Cortex of kidney (tissue), 1 donor: ENCODE results near the gene ZHX3.

Experiments
- DNase-seq: peaks from one replicate; lab custom pipeline; 2025; lab: John Stamatoyannopoulos, UW

ZHX3 gene

DNA sequence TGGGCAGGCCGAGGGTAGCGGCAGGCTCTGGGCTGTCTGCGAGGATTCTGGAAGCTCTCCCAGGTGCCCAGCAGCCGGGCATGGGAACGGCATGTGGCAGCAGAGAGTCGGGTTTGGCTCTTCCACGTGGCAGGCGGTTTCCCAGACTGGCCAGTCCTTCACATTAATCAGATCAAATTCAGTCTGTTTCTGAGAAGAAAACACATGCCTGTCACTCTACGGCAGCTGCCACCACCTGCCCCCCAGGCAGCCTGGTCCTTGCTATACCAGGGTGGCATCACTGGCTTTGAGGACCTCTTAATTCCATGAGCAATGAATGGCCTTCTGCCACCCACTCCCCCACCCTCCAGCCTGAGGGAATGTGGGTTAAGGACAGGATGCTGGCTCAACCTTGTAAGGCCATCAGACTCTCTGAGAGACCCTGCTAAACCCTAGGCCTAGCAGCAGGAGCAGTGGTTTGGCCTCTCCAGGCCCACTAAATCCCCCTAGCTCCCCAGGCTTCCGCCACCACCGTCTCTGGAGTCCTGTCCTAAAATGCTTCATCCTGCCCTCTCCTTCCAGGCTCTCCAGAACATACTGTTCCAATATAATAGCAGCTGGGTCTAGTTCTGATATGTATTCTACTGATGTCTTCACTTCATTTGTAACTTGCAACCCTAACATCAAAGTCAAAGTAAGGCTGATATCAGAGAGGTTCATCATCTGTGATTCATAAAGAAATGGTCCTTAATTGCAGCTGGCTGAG, 132.3 kb downstream of the ZHX3 start:
- DNase-seq, result no peak

DNA sequence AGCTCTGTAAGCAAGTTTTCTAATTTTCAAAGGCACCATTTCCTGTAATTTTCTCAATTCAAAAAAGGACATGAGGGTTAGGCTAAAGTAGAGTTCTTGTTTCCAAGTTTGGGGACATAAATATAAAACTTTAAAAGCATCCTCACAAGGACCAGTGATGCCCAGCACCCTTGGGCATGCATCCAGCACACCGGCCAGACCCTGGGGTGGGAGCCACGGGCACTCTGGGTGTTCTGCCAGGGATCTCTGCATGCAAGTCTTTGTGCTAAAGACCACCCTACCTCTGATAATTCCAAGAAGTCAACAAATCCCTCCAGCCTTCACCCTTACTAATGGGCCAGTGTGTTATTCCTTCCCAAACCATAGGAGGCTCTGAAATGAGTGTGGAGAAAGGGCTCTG, 133.7 kb downstream of the ZHX3 start:
- DNase-seq, result no peak

DNA sequence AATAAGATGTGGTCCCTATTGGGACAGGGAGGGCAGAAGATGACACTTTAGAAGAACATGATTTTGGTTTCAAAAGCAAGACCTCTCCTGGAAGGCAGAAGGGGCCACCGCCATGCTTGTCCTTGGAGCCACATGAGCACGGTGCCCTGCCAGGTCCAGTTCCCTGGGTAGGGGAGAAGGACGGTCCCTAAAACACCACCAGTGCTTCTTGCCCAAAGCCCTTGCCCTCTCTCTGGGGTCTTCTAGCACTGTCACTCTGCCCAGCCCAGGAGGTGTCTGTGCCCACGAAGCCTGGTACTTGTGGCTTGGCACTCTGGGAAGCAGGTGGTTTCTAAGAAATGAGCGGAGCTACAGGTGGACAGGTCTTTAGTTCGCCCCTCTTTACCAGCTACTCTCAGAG, 134.1 kb downstream of the ZHX3 start:
- no peak for DNase-seq

DNA sequence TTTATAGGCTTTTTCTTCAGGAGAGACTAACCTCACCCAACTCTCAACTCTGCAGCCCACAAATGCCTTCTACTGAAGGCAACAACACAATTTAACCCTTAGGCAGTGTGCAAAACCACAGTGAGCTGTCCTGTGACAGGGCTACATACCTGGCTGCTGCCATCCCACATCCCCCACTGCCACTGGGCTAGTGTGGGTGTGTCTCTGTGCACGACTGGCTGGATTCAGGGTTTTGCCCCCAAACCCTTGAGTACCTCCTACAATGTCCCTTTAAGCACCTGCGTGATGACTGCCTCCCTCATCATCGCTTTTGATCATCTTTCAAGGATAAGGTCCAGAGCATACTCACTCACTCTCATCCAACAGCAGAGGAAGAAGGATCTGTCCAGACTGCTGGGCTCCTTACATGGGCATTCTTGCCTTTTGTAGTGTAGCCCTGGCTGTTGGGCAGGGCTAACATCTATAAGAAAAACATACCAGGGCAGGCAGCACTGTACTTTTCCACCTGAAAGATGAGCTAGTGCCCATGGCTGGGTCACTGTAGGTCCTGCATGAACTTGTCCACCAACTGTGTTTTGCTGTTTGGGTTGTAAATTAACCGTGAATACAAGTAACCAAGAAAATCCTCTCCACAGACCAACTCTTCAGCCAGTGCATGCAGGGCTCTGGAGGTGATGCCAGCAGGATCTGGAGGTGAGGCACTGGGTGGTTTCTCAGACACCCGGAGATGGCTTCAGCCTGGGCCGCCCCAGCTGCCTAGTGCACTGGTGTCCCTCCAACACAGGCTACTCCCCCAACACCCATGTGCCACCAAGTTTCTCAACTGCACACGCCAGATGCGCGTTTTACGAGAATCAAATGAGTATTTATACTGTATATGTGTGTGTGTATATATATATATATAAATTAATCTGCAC, 135.0 kb downstream of the ZHX3 start:
- DNase-seq, result no peak

DNA sequence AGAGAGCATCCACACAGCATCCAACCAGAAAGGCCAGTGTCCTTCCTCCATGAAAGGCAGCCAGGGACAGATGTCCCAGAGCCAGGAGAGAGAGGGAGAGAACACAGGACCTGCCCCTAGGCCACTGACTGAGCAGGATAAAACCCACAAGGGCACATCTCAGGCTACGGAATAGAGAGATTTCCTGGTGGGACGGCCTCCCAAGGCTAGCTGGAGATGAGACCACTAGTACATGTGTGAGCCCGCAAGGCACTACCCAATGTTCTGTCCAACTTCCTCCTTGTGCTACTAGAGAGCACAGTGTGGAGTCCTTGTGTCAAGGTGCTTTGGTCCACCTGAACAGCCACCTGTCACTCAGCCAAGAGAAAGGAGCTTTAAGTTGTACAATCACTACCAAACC, 136.0 kb downstream of the ZHX3 start:
- no peak for DNase-seq

DNA sequence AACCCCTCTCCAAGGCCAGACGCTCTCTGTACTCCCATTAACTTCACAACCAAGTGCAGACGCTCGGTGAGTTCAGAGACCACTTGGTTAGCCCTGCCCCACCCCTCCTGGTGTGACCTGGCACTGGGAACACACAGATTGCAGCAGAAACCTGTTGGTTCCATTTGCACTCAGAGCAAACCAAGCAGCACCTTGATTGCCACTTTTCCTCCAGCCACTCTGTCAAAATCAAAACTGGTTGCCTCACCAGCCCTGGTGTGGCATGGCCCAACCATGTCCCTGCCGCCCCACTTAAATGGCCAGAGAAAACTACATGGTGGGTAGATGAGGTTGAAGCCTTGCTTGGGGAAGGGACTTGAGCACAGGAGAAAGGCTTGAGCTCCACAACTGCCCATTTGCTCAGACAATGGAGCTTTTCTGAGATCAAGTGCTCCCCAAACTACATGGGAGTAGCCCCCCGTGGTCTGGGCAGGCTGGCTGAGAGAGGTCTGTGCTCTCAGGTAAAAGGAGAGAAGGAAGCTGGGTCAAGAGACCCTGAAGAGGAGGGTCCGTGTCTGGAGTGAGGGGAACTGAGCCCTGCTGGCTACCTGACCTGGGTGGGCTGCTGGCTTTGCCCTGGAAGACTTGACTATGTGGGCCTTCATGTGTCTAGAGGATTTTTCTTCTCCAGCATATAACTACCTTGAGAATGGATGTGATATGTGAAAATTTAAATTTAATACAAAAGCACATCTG, 136.8 kb downstream of the ZHX3 start:
- DNase-seq, result no peak

DNA sequence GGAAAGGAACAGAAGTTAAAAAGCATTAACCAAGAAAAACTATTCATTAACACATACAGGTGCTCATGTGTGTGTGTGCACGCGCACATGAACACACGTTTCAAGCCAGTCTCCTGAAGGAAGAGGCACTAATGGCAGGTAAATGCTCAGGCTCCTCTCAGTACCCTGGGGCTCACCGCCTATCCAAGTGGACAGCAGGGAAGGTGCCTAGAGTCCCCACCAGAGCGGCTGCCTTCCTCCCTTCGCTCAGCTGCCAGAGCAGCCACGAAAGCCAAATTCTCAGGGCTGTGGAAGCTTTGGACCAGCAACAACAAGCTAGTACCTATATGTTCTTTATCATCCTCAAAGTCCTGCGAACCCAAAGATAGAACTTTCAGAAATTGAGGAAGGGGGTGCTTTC, 137.6 kb downstream of the ZHX3 start:
- DNase-seq, result no peak

DNA sequence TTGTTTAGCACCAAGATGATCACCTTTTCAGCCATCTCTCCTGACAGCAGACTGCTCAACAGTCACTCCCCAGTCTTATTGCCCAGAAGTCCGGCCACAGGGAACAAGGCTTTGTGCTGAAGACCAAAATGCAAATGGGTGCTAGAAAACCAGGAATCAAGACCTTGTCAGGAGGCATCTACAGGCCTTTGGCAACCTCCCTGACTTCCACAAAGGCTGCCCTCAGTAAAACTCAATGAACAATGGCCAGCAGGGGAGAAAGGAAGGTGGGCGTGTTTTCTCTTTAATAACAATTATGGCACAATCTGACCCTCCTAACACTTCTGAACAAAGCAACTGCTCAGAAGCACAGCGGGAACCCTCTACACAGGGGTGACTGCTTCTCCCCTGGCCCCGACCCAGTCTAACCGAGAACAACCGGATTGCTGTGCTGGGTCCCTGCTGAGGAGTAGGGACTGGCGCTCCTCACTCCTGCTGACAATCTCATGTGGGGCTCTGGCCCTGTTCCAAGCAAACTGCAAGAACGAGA, 138.6 kb downstream of the ZHX3 start:
- no peak for DNase-seq

DNA sequence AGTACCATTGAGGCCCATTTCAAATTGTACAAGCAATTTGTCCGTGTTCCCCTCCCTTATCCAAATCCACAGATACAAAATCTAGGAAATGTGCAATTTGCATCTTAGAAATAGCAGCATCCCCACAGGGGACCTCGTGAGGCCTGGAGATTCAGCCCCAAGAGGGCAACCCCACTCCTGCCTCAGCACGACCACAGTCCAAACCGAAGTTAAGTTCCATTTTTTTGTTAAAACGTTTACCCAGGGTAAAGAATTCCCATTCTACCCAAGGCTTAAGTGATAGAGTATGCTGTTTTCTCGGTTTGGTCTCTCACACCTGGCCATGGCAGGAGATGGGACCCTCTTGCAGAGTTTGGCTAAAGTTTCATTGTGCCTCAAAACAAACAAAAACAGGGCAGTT, 139.0 kb downstream of the ZHX3 start:
- DNase-seq, result no peak

DNA sequence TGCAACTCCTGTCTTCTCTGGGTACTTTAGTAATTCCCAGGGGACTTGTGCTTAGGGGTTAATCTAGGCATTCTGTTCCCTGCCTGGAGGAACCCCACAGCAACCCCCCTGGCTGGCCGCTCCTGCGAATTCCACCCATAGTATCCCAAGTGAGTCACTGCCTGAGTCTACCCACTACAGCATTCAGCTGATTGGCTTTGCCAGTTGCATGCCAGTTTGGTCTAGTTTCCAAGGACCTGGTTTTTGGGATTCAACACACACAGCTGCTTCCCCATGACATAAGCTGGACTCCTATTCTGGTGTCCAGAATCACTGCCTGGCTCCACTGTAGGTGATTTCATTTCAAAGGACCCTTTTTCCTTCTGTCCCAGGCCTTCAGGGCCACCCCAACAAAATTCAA, 139.9 kb downstream of the ZHX3 start:
- no peak for DNase-seq

DNA sequence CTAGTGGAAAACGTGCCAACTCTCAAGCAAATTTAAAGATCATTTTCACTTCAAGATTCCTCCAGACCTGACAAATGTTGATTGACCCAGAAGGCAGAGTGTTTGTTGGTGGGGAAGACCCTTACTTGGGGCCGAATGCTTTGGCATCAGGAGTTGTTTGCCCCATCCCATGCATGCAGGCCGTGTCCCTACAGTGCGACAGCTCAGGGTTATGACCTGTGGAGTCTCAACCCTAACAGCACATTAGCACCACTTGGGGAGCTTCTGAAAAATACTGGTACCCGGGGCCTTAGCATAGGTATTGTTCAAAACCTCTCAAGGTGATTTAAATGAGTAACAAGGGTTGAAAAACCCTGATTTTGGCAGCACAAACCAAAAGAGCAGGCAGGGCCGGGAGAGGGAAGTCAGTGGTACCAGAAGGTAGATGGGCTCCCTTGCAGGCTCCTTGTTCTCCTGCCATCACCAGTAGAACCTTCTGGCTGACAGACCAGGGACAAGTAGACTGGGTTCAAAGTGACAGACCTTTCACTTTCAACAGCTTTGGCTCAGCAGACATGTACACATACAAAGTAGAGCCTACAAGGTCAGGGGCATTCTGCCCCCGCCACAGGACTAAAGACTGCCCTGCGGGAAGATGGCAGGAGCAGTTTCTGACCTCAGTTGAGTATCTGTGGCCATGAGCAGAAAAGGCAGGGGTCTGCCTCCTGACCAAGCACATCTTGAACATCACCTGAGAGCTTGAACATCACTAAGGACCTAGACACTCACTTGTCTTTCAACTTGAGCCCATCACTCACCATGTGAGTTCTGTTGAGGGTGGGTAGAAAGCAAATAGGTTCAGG, 140.6 kb downstream of the ZHX3 start:
- no peak for DNase-seq

DNA sequence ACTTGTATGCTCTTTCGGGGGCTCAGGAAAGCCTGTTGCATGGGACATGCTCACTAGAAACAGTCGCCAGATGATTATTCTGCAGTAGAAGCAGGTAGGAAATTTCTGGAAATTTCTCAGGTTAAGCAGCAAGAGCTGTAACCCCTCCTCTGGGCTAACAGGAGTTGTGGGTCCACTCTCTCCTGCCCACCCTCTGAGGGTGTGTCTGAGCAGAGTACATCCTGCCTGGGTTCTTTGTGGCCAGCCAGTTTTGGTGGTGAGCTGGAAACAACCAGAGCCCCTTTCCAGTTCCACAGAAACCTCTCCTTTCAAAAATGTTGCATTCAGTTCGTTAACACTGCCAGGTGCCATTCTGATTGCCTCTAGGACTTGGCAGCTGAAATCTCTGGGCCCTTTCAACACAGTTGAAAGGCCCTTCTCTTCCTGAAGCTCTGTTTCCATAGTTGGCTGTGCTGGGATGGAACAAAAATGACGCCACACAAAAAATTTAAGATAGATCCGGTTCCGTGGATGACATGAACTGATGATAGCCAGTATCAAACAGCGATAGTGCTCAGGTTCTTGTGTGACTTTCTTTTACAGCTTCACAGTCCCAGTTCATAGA, 141.7 kb downstream of the ZHX3 start:
- no peak for DNase-seq

DNA sequence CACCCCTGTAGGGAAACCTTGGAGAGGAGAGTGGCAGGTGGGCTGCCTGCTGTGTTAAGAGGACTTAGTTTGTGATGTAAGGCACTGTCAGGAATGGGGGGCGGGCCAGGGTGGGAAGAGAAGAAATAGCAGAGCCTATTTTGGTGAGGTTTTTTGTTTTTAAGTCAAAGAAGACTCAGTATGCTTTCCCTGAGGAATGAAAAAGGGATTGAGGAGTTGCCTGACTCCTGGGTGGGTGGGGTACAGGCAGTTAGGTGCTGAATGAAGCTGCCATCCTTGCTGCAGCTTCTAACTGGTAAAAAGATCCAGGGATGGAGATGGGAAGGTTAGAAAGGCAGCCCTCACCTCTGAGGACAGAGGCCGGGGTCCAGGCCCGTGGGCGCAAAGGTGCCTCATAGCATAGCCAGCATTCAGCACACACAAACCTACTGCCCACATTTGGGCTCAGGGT, 142.3 kb downstream of the ZHX3 start:
- no peak for DNase-seq

DNA sequence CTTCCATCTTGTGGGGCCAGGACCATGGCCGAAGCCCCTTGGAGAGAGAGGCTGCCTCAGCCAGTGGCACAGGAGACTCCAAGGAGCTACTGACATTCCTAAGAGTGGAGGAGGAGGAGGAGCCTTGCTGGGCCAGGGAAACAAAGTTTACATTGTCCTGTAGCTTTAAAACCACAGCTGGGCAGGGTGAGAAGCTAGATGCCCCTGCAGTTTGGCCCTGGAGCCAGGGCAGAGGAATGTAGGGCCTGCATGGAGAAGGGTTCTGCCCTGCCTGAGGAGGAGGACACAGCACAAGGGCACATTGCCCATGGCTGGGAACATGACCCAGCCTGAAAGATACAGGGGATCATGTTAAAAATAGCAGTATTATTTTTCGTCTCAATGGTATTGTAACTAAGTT, 142.7 kb downstream of the ZHX3 start:
- no peak for DNase-seq

DNA sequence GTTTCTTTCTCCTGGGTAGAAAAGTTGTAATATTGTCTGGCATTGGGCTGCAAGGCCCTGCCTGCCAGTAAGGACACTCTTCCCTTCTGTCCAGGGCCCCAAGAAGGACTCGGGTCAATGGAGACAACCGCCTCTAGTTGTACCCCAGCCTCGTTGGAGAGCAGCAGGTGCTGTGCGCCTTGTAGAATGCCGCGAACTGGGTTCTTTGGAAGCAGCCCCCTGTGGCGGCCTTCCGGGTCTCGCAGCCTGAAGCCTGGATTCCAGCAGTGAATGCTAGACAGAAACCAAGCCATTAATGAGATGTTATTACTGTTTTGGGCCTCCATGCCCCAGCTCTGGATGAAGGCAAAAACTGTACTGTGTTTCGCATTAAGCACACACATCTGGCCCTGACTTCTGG, 143.2 kb downstream of the ZHX3 start:
- no peak for DNase-seq

DNA sequence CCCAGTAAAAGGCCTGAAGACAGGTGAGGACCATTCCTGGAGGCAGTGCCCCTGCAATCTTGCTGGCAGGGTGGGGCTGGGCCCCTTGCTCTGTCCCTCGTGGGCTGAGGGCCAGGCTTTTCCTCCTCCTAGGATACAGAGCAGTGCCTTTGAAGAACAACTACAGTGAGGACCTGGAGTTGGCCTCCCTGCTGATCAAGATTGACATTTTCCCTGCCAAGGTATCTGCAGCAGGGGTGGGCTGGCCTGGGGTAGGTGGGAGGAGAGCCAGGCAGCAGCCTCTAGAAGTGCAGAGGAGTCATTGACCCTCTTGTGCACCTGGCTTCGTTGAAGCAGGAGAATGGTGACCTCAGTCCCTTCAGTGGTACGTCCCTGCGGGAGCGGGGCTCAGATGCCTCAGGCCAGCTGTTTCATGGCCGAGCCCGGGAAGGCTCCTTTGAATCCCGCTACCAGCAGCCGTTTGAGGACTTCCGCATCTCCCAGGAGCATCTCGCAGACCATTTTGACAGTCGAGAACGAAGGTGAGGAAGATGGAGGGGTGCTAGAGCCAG, 143.7 kb downstream of the ZHX3 start:
- no peak for DNase-seq

DNA sequence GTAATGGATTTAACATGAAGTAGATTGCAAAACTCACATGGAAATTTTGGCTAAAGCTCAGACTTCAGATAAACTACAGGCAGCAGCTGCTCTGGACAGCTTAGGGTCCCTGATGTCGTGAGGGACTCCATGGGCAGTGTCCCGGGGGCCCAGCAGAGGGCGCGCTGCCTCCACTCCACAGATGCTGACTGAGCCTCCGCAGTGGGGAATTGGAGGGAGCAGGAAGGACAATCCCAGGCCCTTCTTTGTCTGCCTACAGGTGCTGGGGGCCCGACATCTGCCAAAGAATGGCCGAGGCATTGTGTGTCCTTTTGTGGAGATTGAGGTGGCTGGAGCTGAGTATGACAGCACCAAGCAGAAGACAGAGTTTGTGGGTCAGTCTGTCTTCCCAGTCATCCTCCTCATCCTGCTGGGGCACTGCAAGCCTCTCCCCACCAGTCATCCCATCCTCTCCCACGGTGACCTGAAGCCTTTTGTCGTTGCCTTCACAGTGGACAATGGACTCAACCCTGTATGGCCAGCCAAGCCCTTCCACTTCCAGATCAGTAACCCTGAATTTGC, 144.3 kb downstream of the ZHX3 start:
- DNase-seq, result no peak

DNA sequence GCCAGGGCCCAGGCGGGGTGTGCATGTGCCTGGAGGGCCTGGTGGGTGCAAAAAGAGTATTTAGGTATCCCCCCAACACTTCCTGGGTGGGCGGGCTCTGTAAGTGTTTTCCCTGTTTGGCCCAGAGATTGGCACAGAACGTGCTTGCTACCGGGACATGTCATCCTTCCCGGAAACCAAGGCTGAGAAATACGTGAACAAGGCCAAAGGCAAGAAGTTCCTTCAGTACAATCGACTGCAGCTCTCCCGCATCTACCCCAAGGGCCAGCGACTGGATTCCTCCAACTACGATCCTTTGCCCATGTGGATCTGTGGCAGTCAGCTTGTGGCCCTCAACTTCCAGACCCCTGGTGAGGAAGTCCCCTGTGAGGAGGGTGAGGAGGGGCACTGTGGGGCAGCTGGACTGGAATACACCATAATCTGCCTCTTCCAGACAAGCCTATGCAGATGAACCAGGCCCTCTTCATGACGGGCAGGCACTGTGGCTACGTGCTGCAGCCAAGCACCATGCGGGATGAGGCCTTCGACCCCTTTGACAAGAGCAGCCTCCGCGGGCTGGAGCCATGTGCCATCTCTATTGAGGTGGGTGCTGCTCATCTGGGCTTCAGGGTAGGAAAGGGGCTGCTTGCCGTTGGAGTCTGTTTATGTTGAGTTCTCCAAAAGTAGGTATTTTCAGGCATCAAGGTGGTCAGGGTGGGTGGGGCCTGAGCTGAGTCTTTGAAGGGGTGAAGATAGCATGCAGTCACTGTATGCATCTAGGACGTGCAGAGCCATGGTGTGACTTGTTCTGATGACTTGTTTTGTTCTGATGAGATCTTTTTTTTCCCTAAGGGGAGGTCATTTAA, 145.0 kb downstream of the ZHX3 start:
- no peak for DNase-seq

DNA sequence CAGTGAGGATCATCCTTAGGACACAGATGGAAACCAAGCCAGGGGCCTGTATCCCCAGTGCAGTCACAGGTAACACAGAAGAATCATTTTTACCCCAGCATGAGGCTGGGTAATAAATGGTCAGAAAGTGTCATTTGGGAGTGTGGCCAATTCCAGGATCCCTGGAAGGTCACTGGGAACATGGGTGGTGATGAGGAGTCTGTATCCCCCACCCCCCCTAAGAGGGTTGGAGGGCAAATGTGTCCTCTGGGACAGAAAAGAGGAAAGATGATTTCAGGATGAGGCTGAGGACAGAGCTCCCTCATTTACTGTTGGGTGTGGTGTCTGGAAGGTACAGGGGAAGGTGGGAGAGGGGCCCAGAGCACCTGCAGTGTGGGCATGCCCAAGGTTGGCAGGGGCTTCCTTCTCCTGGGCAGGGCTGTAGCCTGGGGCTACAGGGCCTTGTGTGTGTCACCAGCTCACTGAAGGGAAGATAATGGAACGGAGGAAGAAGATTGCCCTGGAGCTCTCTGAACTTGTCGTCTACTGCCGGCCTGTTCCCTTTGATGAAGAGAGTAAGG, 145.7 kb downstream of the ZHX3 start:
- no peak for DNase-seq
